ENCODE measurements around the gene CRYM.

GRCh38 chr16:21235199-21235585 lies 42.9 kb downstream of the CRYM start:
- no peak for TF ChIP-seq CTCF (IDR thresholded peaks at IDR 0.05; ENCODE audit: extremely low read depth in 1 of 2, insufficient read depth in 1 of 2, low read depth in 1 of 2, low read length in 2 of 2)
- TF ChIP-seq POLR2A (IDR thresholded peaks at IDR 0.05; ENCODE audit: low read depth, low read length), result no peak
- TF ChIP-seq MAX (IDR thresholded peaks at IDR 0.05; ENCODE audit: insufficient read depth, insufficient read length), result no peak
- TF ChIP-seq POLR2AphosphoS5 (IDR thresholded peaks at IDR 0.05; ENCODE audit: insufficient read depth, low read depth, low read length), result no peak
- no peak for TF ChIP-seq FOS (IDR thresholded peaks at IDR 0.05; ENCODE audit: borderline replicate concordance, insufficient read depth, low read length)
- TF ChIP-seq EZH2 (IDR thresholded peaks at IDR 0.05; ENCODE audit: borderline replicate concordance, low read depth, low read length, severe bottlenecking), result no peak

All from endothelial cell of umbilical vein (primary cell).